HG03135 (cell line): ENCODE measurements around the gene ADGRV1.

Source experiments
- ATAC-seq: cut with Tn5 transposase; IDR thresholded peaks from one replicate; pipeline ENCODE4 v1.9.1; 2021; ENCODE audit warnings: mild to moderate bottlenecking, moderate library complexity; ENCODE audit not compliant: unreplicated experiment

Gene ADGRV1

GRCh38 chr5:90861843-90862586, 303.4 kb downstream of the ADGRV1 start:
- ATAC-seq, result no peak

GRCh38 chr5:90865180-90865579, 306.6 kb downstream of the ADGRV1 start:
- ATAC-seq, result no peak

GRCh38 chr5:90866333-90866732, 307.7 kb downstream of the ADGRV1 start:
- no peak for ATAC-seq

GRCh38 chr5:90866915-90867731, 308.5 kb downstream of the ADGRV1 start:
- no peak for ATAC-seq

GRCh38 chr5:90868799-90869198, 310.2 kb downstream of the ADGRV1 start:
- ATAC-seq, result no peak

- no peak for ATAC-seq
Observed at GRCh38 chr5:90871391-90871991, 312.9 kb downstream of the ADGRV1 start.

GRCh38 chr5:90873033-90873517, 314.5 kb downstream of the ADGRV1 start:
- ATAC-seq, result no peak

- ATAC-seq, result no peak
Observed at GRCh38 chr5:90874066-90874465, 315.5 kb downstream of the ADGRV1 start.

- ATAC-seq, result no peak
Observed at GRCh38 chr5:90875456-90875855, 316.9 kb downstream of the ADGRV1 start.

- ATAC-seq, result no peak
Observed at GRCh38 chr5:90876366-90876765, 317.8 kb downstream of the ADGRV1 start.

- ATAC-seq, result no peak
Observed at GRCh38 chr5:90877049-90877448, 318.5 kb downstream of the ADGRV1 start.

GRCh38 chr5:90878081-90878480, 319.5 kb downstream of the ADGRV1 start:
- no peak for ATAC-seq

- ATAC-seq, result no peak
Observed at GRCh38 chr5:90878549-90879196, 320.1 kb downstream of the ADGRV1 start.

GRCh38 chr5:90881626-90882150, 323.1 kb downstream of the ADGRV1 start:
- ATAC-seq, result no peak

GRCh38 chr5:90882448-90882847, 323.9 kb downstream of the ADGRV1 start:
- ATAC-seq, result no peak

GRCh38 chr5:90885180-90885868, 326.7 kb downstream of the ADGRV1 start:
- ATAC-seq, result no peak

GRCh38 chr5:90886381-90886780, 327.8 kb downstream of the ADGRV1 start:
- no peak for ATAC-seq

- ATAC-seq, result no peak
Observed at GRCh38 chr5:90888511-90889324, 330.1 kb downstream of the ADGRV1 start.

GRCh38 chr5:90889325-90889600, 330.7 kb downstream of the ADGRV1 start:
- ATAC-seq, result no peak

GRCh38 chr5:90890180-90890579, 331.6 kb downstream of the ADGRV1 start:
- ATAC-seq, result no peak
